WTC11 (cell line): Measurements from ENCODE around the gene TET1. TPM values are rescaled to one million over a fixed set of nuclear protein-coding genes. Genes with fewer than 3 reads are reported as not detected.

Experiments
- ATF1 ChIP-seq: sonication (generic); formaldehyde crosslinking; IDR thresholded peaks from 2 replicates; pipeline ENCODE4 v1.8.1; 2023; ENCODE audit warnings: mild to moderate bottlenecking, moderate library complexity, missing genetic modification reagents
- ATF3 ChIP-seq: sonication (generic); formaldehyde crosslinking; conservative IDR thresholded peaks from 2 replicates; pipeline ENCODE4 v1.8.1; 2022; ENCODE audit warnings: mild to moderate bottlenecking, missing genetic modification reagents
- ATF6 ChIP-seq: sonication (generic); formaldehyde crosslinking; IDR thresholded peaks from 2 replicates; pipeline ENCODE4 v1.8.1; 2023; ENCODE audit warnings: mild to moderate bottlenecking, missing genetic modification reagents
- CTCF ChIP-seq: fragments of 200-600 bp; IDR thresholded peaks from 2 replicates; pipeline ENCODE4 v1.8.0; 2022; ENCODE audit warnings: antibody characterized with exemption
- EMX1 ChIP-seq: fragments of 250-450 bp; sonication (Bioruptor Pico); IDR thresholded peaks from 2 replicates; pipeline ENCODE4 v1.8.0; 2021; ENCODE audit warnings: mild to moderate bottlenecking
- ESRRA ChIP-seq: sonication (generic); formaldehyde crosslinking; IDR thresholded peaks from 2 replicates; pipeline ENCODE4 v1.8.1; 2022; ENCODE audit warnings: mild to moderate bottlenecking, missing genetic modification reagents, borderline replicate concordance
- FOXP1 ChIP-seq: sonication (generic); formaldehyde crosslinking; IDR thresholded peaks from 2 replicates; pipeline ENCODE4 v1.8.0; 2022; ENCODE audit warnings: missing genetic modification reagents, mild to moderate bottlenecking, moderate library complexity, borderline replicate concordance
- GTF2I ChIP-seq: fragments of 250-450 bp; sonication (Bioruptor Pico); conservative IDR thresholded peaks from 2 replicates; pipeline ENCODE4 v1.4.0; 2021; ENCODE audit warnings: mild to moderate bottlenecking
- IRF1 ChIP-seq: sonication (generic); formaldehyde crosslinking; IDR thresholded peaks from 2 replicates; pipeline ENCODE4 v1.8.0; 2023; ENCODE audit warnings: missing genetic modification reagents
- IRF2 ChIP-seq: sonication (generic); formaldehyde crosslinking; IDR thresholded peaks from 2 replicates; pipeline ENCODE4 v1.8.0; 2022; ENCODE audit warnings: low read depth, missing genetic modification reagents, borderline replicate concordance
- MYBL2 ChIP-seq: sonication (generic); formaldehyde crosslinking; IDR thresholded peaks from 2 replicates; pipeline ENCODE4 v1.8.1; 2023; ENCODE audit warnings: mild to moderate bottlenecking, moderate library complexity, missing genetic modification reagents
- NR1H2 ChIP-seq: sonication (generic); formaldehyde crosslinking; IDR thresholded peaks from 2 replicates; pipeline ENCODE4 v1.9.0; 2021; ENCODE audit warnings: mild to moderate bottlenecking, moderate library complexity, missing genetic modification reagents
- NR3C1 ChIP-seq: sonication (generic); formaldehyde crosslinking; conservative IDR thresholded peaks from 2 replicates; pipeline ENCODE4 v1.8.1; 2023; ENCODE audit warnings: low read depth, mild to moderate bottlenecking, missing genetic modification reagents
- PRDM15 ChIP-seq: sonication (generic); formaldehyde crosslinking; IDR thresholded peaks from 2 replicates; pipeline ENCODE4 v1.8.0; 2022; ENCODE audit warnings: missing genetic modification reagents
- SMAD4 ChIP-seq: sonication (generic); formaldehyde crosslinking; IDR thresholded peaks from 2 replicates; pipeline ENCODE4 v1.8.0; 2022; ENCODE audit warnings: mild to moderate bottlenecking, missing genetic modification reagents
- STAT6 ChIP-seq: sonication (generic); formaldehyde crosslinking; conservative IDR thresholded peaks from 2 replicates; pipeline ENCODE4 v1.8.1; 2023; ENCODE audit warnings: mild to moderate bottlenecking, low read depth, missing genetic modification reagents, moderate library complexity
- TCF7 ChIP-seq: sonication (generic); formaldehyde crosslinking; IDR thresholded peaks from 2 replicates; pipeline ENCODE4 v1.8.0; 2022; ENCODE audit warnings: mild to moderate bottlenecking, low read depth, missing genetic modification reagents, moderate library complexity
- ZBTB43 ChIP-seq: sonication (generic); formaldehyde crosslinking; IDR thresholded peaks from 2 replicates; pipeline ENCODE4 v1.8.1; 2023; ENCODE audit warnings: mild to moderate bottlenecking, missing genetic modification reagents
- ZNF232 ChIP-seq: sonication (generic); formaldehyde crosslinking; IDR thresholded peaks from 2 replicates; pipeline ENCODE4 v1.8.0; 2022; ENCODE audit warnings: mild to moderate bottlenecking, missing genetic modification reagents
- ZNF263 ChIP-seq: sonication (generic); formaldehyde crosslinking; IDR thresholded peaks from 2 replicates; pipeline ENCODE4 v1.8.1; 2022; ENCODE audit warnings: low read depth, mild to moderate bottlenecking, moderate library complexity, missing genetic modification reagents
- ZNF317 ChIP-seq: sonication (generic); formaldehyde crosslinking; IDR thresholded peaks from 2 replicates; pipeline ENCODE4 v1.8.1; 2023; ENCODE audit warnings: low read depth, mild to moderate bottlenecking, moderate library complexity, missing genetic modification reagents, borderline replicate concordance
- ZNF416 ChIP-seq: fragments of 250-450 bp; sonication (Bioruptor Pico); IDR thresholded peaks from 2 replicates; pipeline ENCODE4 v1.9.0; 2021; ENCODE audit warnings: mild to moderate bottlenecking, inconsistent platforms
- ZNF423 ChIP-seq: fragments of 250-450 bp; sonication (Bioruptor Pico); IDR thresholded peaks from 2 replicates; pipeline ENCODE4 v2.1.2; 2022; ENCODE audit warnings: mild to moderate bottlenecking, moderate library complexity
- ZNF512 ChIP-seq: sonication (generic); formaldehyde crosslinking; IDR thresholded peaks from 2 replicates; pipeline ENCODE4 v1.8.1; 2022; ENCODE audit warnings: missing genetic modification reagents, borderline replicate concordance
- ZNF671 ChIP-seq: fragments of 250-450 bp; sonication (Bioruptor Pico); IDR thresholded peaks from 2 replicates; pipeline ENCODE4 v1.8.0; 2021; ENCODE audit warnings: mild to moderate bottlenecking
- total RNA-seq: library from RNA; stranded (reverse); gene quantifications from 3 replicates; pipeline ENCODE4 v1.2.3, GENCODE V29; 2021

The TET1 gene
- total RNA-seq, 1 experiment from 2014 or later = 71.4 TPM

GRCh38 chr10:68560186-68560942 is at the start of gene TET1 (continued):
- TF ChIP-seq FOXP1 (CRISPR knock-in tag) = peak; percentile 58; the same call in 1 of the 2 replicates
- TF ChIP-seq MYBL2 (CRISPR knock-in tag) = no peak
- TF ChIP-seq TCF7 = no peak
- TF ChIP-seq ZBTB43 (CRISPR knock-in tag) = no peak
- TF ChIP-seq SMAD4 (CRISPR knock-in tag) = no peak
- TF ChIP-seq ZNF317 (CRISPR knock-in tag) = no peak
- peak; percentile 42; the same call in 1 of the 2 replicates for TF ChIP-seq ATF6
- TF ChIP-seq IRF2 = no peak
- no peak for TF ChIP-seq CTCF
- no peak for TF ChIP-seq STAT6 (CRISPR knock-in tag)
- no peak for TF ChIP-seq ATF3 (CRISPR knock-in tag)
- no peak for TF ChIP-seq NR3C1
- no peak for TF ChIP-seq GTF2I (CRISPR knock-in tag)
- TF ChIP-seq ZNF671 (CRISPR knock-in tag) = no peak
- 0 out of 2 replicates have a peak, but pooled peaks have one; percentile 45 for TF ChIP-seq ESRRA (CRISPR knock-in tag)
- peak; percentile 25; the same call in 1 of the 2 replicates for TF ChIP-seq ZNF423 (CRISPR knock-in tag)
- TF ChIP-seq EMX1 (CRISPR knock-in tag) = no peak
- 0 out of 2 replicates have a peak, but pooled peaks have one; percentile 59 for TF ChIP-seq IRF1 (CRISPR knock-in tag)
- TF ChIP-seq NR1H2 (CRISPR knock-in tag) = 0 out of 2 replicates have a peak, but pooled peaks have one; percentile 47
- no peak for TF ChIP-seq ATF1 (CRISPR knock-in tag)
- no peak for TF ChIP-seq ZNF263 (CRISPR knock-in tag)
- TF ChIP-seq ZNF512 (CRISPR knock-in tag) = no peak
- peak; percentile 98 for TF ChIP-seq PRDM15 (CRISPR knock-in tag)
- no peak for TF ChIP-seq ZNF416 (CRISPR knock-in tag)
- TF ChIP-seq ZNF232 (CRISPR knock-in tag) = no peak; the same call in 1 of the 2 replicates
